Measurements from ENCODE around the gene TOR3A.

TOR3A gene

GRCh38 chr1:179061360-179062282, 20.2 kb upstream of the TOR3A start:
- in situ Hi-C loops (cut with MboI; ENCODE audit: low sequenced_read_pairs): no loop called here

DNA sequence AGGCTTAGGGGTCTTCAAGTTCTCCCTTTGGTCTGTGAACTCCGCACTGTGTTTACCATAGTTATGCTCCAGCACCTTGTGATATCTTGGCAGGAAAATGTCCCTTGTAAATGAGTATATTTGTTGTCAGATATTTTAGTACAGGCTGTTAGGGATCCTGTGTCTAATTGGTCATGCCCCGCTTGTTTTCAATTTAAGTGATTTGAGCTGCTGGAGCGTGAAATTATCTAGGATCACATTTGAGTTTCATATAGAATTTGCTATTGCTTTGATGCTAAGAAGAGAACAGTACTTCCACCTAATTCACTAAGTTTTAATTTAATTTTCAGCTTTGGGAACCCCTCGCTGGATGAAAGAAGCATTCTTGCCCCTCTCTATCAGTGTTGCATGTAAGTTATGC, 15.4 kb upstream of the TOR3A start:
- in situ Hi-C loops (cut with MboI; ENCODE audit: low sequenced_read_pairs): no loop called here

DNA sequence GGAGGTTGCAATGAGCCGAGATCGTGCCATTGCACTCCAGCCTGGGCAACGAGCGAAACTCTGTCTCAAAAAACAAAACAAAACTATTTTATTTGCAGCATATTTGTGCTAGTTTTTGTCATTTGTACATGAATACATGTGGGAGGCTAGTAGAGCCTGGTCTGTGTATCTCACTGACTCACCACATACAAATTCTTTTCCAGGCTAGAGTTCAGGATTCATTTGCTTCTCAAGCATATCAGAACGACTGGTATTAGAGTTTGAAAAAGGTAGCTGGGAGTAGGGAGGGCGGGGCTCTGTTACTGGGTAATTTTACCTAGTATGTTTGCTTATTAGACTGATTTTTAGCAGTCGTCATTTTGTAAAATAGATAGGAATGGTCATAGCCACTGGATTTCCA, 4.5 kb upstream of the TOR3A start:
- in situ Hi-C loops (cut with MboI; ENCODE audit: low sequenced_read_pairs): loop anchor here (25.0 kb wide), 2 partner anchors 285 to 735 kb away; partner anchors contain the start of gene AXDND1

GRCh38 chr1:179079113-179079761, 2.6 kb upstream of the TOR3A start:
- in situ Hi-C loops (cut with MboI; ENCODE audit: low sequenced_read_pairs): loop anchor here (25.0 kb wide), 2 partner anchors 283 to 733 kb away; partner anchors contain the start of gene AXDND1

GRCh38 chr1:179080866-179081686, 794 bp upstream of the TOR3A start:
- in situ Hi-C loops (cut with MboI; ENCODE audit: low sequenced_read_pairs): loop anchor here (25.0 kb wide), 2 partner anchors 281 to 731 kb away; partner anchors contain the start of gene AXDND1

GRCh38 chr1:179082333-179082998, 596 bp downstream of the TOR3A start:
- in situ Hi-C loops (cut with MboI; ENCODE audit: low sequenced_read_pairs): loop anchor here (25.0 kb wide), 2 partner anchors 280 to 730 kb away; partner anchors contain the start of gene AXDND1

DNA sequence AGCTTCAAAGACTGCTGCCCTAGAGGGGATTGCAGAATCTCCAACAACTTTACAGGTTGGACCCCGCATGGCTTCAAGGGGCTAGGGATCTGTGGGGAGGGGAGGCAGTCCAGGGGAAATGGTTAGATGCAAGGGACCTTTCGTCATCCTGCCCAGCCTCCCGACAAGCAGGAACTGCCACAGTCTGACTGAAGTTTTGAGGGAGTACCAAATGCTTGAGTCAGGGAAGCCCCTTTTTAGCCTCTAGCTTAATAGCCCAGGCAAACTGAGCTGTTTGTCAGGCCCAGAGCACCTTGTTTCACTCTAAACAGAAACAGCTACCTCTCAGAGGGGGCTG, 1.1 kb downstream of the TOR3A start:
- in situ Hi-C loops (cut with MboI; ENCODE audit: low sequenced_read_pairs): loop anchor here (25.0 kb wide), 2 partner anchors 279 to 729 kb away; partner anchors contain the start of gene AXDND1

DNA sequence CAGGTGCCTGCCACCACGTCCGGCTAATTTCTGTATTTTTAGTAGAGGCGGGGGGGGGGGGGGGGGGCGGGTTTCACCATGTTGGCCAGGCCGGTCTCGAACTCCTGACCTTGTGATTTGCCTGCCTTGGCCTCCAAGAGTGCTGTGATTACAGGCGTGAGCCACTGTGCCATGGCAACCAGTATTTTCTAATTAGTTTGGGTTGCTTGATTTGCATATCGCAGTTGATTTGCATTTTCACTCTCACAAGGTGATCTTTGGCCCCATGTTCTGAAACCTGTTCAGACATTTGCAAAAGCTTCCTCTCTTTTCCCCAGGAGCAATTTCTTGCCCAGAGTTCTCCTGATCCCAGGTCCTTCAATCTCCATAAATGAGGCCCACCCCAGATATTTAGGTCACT, 1.7 kb downstream of the TOR3A start:
- in situ Hi-C loops (cut with MboI; ENCODE audit: low sequenced_read_pairs): loop anchor here (25.0 kb wide), 2 partner anchors 279 to 729 kb away; partner anchors contain the start of gene AXDND1

- in situ Hi-C loops (cut with MboI; ENCODE audit: low sequenced_read_pairs): loop anchor here (25.0 kb wide), 2 partner anchors 275 to 725 kb away; partner anchors contain the start of gene AXDND1
Measured at GRCh38 chr1:179087665-179088064, 5.8 kb downstream of the TOR3A start.

- in situ Hi-C loops (cut with MboI; ENCODE audit: low sequenced_read_pairs): loop anchor here (25.0 kb wide), 2 partner anchors 272 to 722 kb away; partner anchors contain the start of gene AXDND1
Measured at GRCh38 chr1:179089827-179090482, 8.1 kb downstream of the TOR3A start.

GRCh38 chr1:179090522-179090921, 8.7 kb downstream of the TOR3A start:
- in situ Hi-C loops (cut with MboI; ENCODE audit: low sequenced_read_pairs): loop anchor here (25.0 kb wide), 2 partner anchors 272 to 722 kb away; partner anchors contain the start of gene AXDND1

DNA sequence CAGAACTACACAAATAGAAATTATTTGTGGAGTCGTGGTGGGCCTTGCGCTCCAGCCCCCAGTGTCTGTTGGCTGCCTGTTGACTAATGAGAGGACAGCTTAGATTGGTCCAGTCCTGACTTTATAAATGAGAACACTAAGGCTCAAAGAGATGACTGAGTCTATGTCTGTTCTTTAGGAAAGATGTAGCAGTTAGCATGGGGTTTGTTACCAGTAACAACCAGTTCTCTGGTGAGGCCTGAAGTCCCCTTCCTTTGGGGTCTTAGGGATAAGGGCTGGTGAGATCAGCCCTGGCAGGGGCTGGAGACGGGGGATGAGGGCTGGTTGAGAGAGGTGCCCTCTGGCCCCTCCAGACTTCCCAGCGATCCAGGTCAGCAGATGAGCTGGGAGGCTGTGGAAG, 9.1 kb downstream of the TOR3A start:
- in situ Hi-C loops (cut with MboI; ENCODE audit: low sequenced_read_pairs): loop anchor here (25.0 kb wide), 2 partner anchors 271 to 721 kb away; partner anchors contain the start of gene AXDND1

DNA sequence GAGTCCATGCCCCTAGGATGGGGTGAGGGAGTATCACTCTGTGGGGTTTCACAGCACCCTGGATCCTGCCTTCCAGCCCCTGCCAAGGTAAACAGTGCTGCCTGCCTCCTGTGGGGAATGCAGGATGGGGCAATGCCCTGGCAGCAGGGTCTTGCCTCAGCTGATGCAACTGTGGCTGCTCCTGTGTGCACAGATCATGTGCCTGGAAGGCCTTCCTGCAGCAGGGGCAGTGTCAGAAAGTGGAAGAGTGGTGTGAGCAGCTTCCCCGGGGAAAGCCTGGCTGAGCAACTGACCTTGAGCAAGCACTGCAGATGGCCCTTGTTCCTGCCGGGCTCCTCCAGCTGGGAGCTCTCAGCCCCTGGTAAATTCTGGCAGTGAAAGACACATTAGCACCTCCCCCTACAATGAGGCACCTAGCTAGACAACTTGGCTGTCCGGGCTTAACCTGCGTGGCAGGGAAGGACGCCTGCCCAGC, 9.9 kb downstream of the TOR3A start:
- in situ Hi-C loops (cut with MboI; ENCODE audit: low sequenced_read_pairs): loop anchor here (25.0 kb wide), 2 partner anchors 271 to 721 kb away; partner anchors contain the start of gene AXDND1

GRCh38 chr1:179092896-179093461, 11.1 kb downstream of the TOR3A start:
- in situ Hi-C loops (cut with MboI; ENCODE audit: low sequenced_read_pairs): loop anchor here (25.0 kb wide), 2 partner anchors 269 to 719 kb away; partner anchors contain the start of gene AXDND1

GRCh38 chr1:179094818-179095217, 12.9 kb downstream of the TOR3A start:
- in situ Hi-C loops (cut with MboI; ENCODE audit: low sequenced_read_pairs): loop anchor here (25.0 kb wide), 2 partner anchors 267 to 717 kb away; partner anchors contain the start of gene AXDND1

DNA sequence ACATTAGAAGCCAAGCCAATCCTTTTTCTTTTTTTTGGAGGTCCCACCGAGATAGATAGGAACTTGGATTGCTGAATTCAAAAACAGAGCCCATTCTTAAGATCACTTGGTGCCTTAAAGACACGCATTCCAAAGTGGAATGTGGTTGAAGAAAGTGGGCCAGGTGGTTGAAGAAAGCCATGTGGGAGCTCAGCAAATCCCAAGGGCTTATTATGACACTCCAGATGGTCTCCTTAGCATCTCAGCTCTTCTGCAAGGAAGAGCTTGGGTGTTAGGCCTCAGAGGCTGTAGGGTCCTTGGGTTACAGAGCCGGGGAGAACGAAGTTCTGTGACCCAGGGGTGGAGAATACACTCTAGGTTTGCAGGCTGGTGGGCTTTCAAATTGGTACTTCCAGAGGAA, 13.5 kb downstream of the TOR3A start:
- in situ Hi-C loops (cut with MboI; ENCODE audit: low sequenced_read_pairs): loop anchor here (25.0 kb wide), 2 partner anchors 267 to 717 kb away; partner anchors contain the start of gene AXDND1

DNA sequence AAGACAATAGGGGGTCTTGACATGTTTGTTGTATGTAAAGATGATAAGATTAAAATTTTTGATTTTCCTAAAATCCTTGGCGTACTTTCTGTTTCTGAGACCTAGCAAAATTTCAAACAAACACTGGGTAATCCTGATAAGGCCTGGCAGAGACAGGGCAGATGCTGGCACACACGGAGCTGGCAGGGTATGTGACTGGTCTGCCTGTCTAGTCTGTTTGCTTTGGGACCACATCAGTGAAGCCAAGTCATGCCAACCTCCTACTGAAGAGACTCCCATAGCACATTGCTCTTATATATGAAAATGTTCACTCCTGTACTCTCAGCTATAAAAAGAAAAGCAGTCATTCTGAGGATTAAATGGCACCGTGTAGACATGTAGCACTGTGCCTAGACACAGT, 14.1 kb downstream of the TOR3A start:
- in situ Hi-C loops (cut with MboI; ENCODE audit: low sequenced_read_pairs): loop anchor here (25.0 kb wide), 2 partner anchors 266 to 716 kb away; partner anchors contain the start of gene AXDND1

- in situ Hi-C loops (cut with MboI; ENCODE audit: low sequenced_read_pairs): loop anchor here (25.0 kb wide), 2 partner anchors 262 to 712 kb away; partner anchors contain the start of gene AXDND1
Measured at GRCh38 chr1:179099891-179100290, 18.0 kb downstream of the TOR3A start.

All from HL-60/S4 (cell line).